Stimulated activated CD4-positive, alpha-beta T cell treated with anti-CD3 and anti-CD28 coated beads, TNF-alpha, amount 100 ng/mL, for 1 hour (primary cell): ENCODE results near the gene GATAD2B.
A peak's percentile ranks its signal among the peaks of the same experiment; 100 is the strongest.
"Not testable (repeated sequence)": the region's sequence is repeated elsewhere in the genome, so short reads cannot be mapped to it uniquely, and the experiment has no call there.

Experiments used
- DNase-seq, 3 donors: peaks; one replicate each; pipeline ENCODE4 v3.0.0-alpha.2; 2020; ENCODE audit warnings: low read depth in 3 of 3, low spot score in 1 of 3

Gene GATAD2B

GRCh38 chr1:153932156-153933131, 9.7 kb upstream of the GATAD2B start:
- DNase-seq = no peak

GRCh38 chr1:153929981-153930948, 7.5 kb upstream of the GATAD2B start:
- DNase-seq = no peak

- DNase-seq = no peak
These were observed 6.7 kb upstream of the GATAD2B start for GRCh38 chr1:153929426-153929825.

- DNase-seq = no peak
These were observed 6.1 kb upstream of the GATAD2B start for GRCh38 chr1:153928791-153929341.

GRCh38 chr1:153928245-153928644, 5.5 kb upstream of the GATAD2B start:
- no peak for DNase-seq

- DNase-seq = no peak
These were observed 3.6 kb upstream of the GATAD2B start for GRCh38 chr1:153926405-153926804.

GRCh38 chr1:153922076-153922971, 448 bp downstream of the GATAD2B start:
- DNase-seq = peak in 1 of 3 donors; percentile 49

GRCh38 chr1:153921803-153922075, 1.0 kb downstream of the GATAD2B start:
- no peak for DNase-seq

- DNase-seq = no peak
These were observed 1.5 kb downstream of the GATAD2B start for GRCh38 chr1:153921080-153921802.

- no peak for DNase-seq
These were observed 2.6 kb downstream of the GATAD2B start for GRCh38 chr1:153919876-153920852.

- DNase-seq = no peak
These were observed 6.5 kb downstream of the GATAD2B start for GRCh38 chr1:153916297-153916696.

- DNase-seq = no peak
These were observed 10.4 kb downstream of the GATAD2B start for GRCh38 chr1:153912349-153912748.

- not testable (repeated sequence) for DNase-seq
These were observed 12.2 kb downstream of the GATAD2B start for GRCh38 chr1:153910560-153910959.

GRCh38 chr1:153908071-153908470, 14.7 kb downstream of the GATAD2B start:
- no peak for DNase-seq

GRCh38 chr1:153907134-153907533, 15.6 kb downstream of the GATAD2B start:
- no peak for DNase-seq

- no peak for DNase-seq
These were observed 16.4 kb downstream of the GATAD2B start for GRCh38 chr1:153906396-153906795.

- DNase-seq = not testable (repeated sequence)
These were observed 16.9 kb downstream of the GATAD2B start for GRCh38 chr1:153905908-153906307.

- DNase-seq = no peak
These were observed 18.8 kb downstream of the GATAD2B start for GRCh38 chr1:153903841-153904455.
